Measurements from ENCODE around the gene TOP2A.

The TOP2A gene

GRCh38 chr17:40358323-40359038 lies 59.2 kb downstream of the TOP2A start:
- peak; percentile 75 for DNase-seq

- DNase-seq, result no peak
Measured at GRCh38 chr17:40356990-40357881, 60.5 kb downstream of the TOP2A start.

- no peak for DNase-seq
Measured at GRCh38 chr17:40355804-40356758, 61.6 kb downstream of the TOP2A start.

GRCh38 chr17:40355123-40355803 lies 62.4 kb downstream of the TOP2A start:
- DNase-seq, result peak; percentile 45

GRCh38 chr17:40354221-40355122 lies 63.2 kb downstream of the TOP2A start:
- no peak for DNase-seq

GRCh38 chr17:40352779-40353394 lies 64.8 kb downstream of the TOP2A start:
- DNase-seq, result no peak

- DNase-seq, result no peak
Measured at GRCh38 chr17:40352237-40352778, 65.4 kb downstream of the TOP2A start.

- DNase-seq, result no peak
Measured at GRCh38 chr17:40351359-40352236, 66.1 kb downstream of the TOP2A start.

- DNase-seq, result no peak
Measured at GRCh38 chr17:40350689-40351358, 66.9 kb downstream of the TOP2A start.

- peak; percentile 42 for DNase-seq
Measured at GRCh38 chr17:40349895-40350688, 67.6 kb downstream of the TOP2A start.

- DNase-seq, result no peak
Measured at GRCh38 chr17:40349477-40349894, 68.2 kb downstream of the TOP2A start.

- DNase-seq, result no peak
Measured at GRCh38 chr17:40348562-40349476, 68.9 kb downstream of the TOP2A start.

- DNase-seq, result no peak
Measured at GRCh38 chr17:40348136-40348504, 69.6 kb downstream of the TOP2A start.

GRCh38 chr17:40347319-40348135 lies 70.2 kb downstream of the TOP2A start:
- no peak for DNase-seq

GRCh38 chr17:40346765-40347158 lies 70.9 kb downstream of the TOP2A start:
- no peak for DNase-seq
